Measurements from ENCODE around the gene PHF19. TPM values are rescaled to one million over a fixed set of nuclear protein-coding genes. Genes with fewer than 3 reads are reported as not detected.

PHF19 gene
- total RNA-seq, 1 donor from 2014 or later, result 10.0 TPM

DNA sequence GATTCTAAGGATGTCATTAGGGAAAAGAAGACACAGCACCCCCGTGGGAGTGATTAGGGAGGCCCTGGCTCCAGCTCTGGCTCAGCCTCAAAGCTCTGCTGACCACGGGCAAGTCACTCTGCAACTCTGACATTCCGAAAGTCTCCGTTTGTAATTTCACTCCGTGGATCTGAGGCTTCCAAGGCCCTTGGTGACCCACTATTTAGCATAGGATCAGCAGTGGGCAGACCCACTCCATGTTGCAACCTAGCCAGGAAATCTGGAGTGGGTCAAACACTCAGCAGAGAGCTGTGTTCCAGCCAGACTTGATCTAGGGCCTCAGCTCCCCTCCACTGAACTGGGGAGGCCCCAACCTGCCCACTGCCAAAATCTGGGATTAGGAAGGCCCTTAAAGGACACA lies 11.8 kb downstream of the PHF19 start:
- H3K9me3 Mint-ChIP-seq (ENCODE audit: unreplicated experiment), result no peaks in the 10 kb centered on the region
- H3K27ac Mint-ChIP-seq (ENCODE audit: unreplicated experiment), result no peak overlapping the region
- no peak for DNase-seq (ENCODE audit: low spot score)
- peaks cover 3% of the 10 kb centered on the region for H3K27me3 Mint-ChIP-seq (ENCODE audit: unreplicated experiment)
- H3K36me3 Mint-ChIP-seq (ENCODE audit: low read depth, unreplicated experiment), result peaks cover 7% of the 10 kb centered on the region
- TF ChIP-seq, protein P1, sequence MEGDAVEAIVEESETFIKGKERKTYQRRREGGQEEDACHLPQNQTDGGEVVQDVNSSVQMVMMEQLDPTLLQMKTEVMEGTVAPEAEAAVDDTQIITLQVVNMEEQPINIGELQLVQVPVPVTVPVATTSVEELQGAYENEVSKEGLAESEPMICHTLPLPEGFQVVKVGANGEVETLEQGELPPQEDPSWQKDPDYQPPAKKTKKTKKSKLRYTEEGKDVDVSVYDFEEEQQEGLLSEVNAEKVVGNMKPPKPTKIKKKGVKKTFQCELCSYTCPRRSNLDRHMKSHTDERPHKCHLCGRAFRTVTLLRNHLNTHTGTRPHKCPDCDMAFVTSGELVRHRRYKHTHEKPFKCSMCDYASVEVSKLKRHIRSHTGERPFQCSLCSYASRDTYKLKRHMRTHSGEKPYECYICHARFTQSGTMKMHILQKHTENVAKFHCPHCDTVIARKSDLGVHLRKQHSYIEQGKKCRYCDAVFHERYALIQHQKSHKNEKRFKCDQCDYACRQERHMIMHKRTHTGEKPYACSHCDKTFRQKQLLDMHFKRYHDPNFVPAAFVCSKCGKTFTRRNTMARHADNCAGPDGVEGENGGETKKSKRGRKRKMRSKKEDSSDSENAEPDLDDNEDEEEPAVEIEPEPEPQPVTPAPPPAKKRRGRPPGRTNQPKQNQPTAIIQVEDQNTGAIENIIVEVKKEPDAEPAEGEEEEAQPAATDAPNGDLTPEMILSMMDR (IDR thresholded peaks at IDR 0.05; ENCODE audit: unreplicated experiment), result no peak
- H3K4me3 Mint-ChIP-seq (ENCODE audit: unreplicated experiment), result no peak overlapping the region
- no peaks in the 10 kb centered on the region for H3K4me1 Mint-ChIP-seq (ENCODE audit: unreplicated experiment)

DNA sequence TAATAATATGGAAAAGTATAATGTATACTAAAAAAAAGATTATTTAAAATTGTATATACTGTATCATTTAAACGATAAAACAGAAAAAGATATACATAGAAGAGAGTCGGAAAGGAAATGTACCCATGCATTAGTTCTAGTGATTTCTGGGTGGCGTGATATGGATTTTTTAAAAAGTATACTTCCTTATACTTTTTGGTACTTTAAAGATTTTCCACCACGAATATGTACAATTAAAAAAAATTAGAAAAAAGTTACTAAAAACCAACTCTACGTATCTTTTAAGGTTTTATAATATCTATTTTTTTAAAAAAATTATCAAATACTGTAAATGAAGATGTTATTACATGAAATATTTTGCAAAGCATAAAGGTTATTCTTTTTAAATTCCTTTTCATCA lies 12.3 kb downstream of the PHF19 start:
- H3K27ac Mint-ChIP-seq (ENCODE audit: unreplicated experiment), result no peak overlapping the region
- DNase-seq (ENCODE audit: low spot score), result no peak
- TF ChIP-seq, protein P1 (IDR thresholded peaks at IDR 0.05; ENCODE audit: unreplicated experiment), result no peak
- peaks cover 5% of the 10 kb centered on the region for H3K27me3 Mint-ChIP-seq (ENCODE audit: unreplicated experiment)
- H3K36me3 Mint-ChIP-seq (ENCODE audit: low read depth, unreplicated experiment), result peaks cover 7% of the 10 kb centered on the region
- H3K4me3 Mint-ChIP-seq (ENCODE audit: unreplicated experiment), result no peak overlapping the region
- H3K9me3 Mint-ChIP-seq (ENCODE audit: unreplicated experiment), result no peaks in the 10 kb centered on the region
- no peaks in the 10 kb centered on the region for H3K4me1 Mint-ChIP-seq (ENCODE audit: unreplicated experiment)

DNA sequence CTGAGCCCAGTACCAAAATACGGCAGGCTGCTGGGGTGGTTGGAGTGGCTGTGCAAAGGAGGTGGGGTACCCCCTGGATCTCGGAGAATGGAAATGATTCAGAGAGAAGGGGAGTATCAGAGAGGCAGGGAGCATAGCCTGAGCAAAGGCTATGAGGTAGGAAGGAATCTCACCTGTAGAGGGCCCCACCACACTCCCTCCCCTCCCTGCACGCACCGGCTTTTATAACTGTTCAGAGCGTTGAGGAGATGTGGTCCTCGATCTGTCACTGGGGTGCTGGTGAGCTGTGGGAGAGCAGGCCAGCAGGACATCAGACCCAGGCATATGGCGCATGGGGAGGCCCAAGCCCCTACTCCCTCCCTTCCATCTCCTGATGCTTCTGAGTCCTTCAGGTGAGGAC lies 13.2 kb downstream of the PHF19 start:
- TF ChIP-seq, protein P1 (IDR thresholded peaks at IDR 0.05; ENCODE audit: unreplicated experiment), result no peak
- Mint-ChIP-seq H3K27ac (ENCODE audit: unreplicated experiment) (no peak overlapping the region), H3K9me3 (ENCODE audit: unreplicated experiment) (no peaks in the 10 kb centered on the region), H3K36me3 (ENCODE audit: low read depth, unreplicated experiment) (peaks cover 7% of the 10 kb centered on the region), H3K4me3 (ENCODE audit: unreplicated experiment) (no peak overlapping the region), H3K27me3 (ENCODE audit: unreplicated experiment) (peaks cover 5% of the 10 kb centered on the region), H3K4me1 (ENCODE audit: unreplicated experiment) (no peaks in the 10 kb centered on the region)
- DNase-seq (ENCODE audit: low spot score), result no peak

DNA sequence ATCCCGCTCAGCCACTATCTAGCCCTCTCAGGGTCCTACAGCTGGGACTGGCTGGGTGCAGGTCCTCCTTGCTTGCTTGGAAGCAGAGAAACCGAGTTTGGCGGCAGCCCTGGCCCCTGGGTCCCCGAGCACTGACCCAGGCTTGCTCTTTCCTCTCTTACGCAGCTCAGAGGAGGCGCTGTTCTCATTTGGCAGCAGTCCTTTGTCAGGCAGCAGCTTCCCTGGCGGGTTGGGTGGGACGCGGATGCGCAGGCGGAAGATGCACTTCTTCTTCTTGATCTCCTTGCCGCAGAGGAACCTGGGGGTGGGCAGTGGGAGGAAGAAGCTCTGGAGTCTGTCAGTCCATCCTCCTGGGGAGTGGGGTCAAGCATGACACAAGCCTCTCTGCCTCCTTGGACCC lies 14.5 kb downstream of the PHF19 start:
- TF ChIP-seq, protein P1 (IDR thresholded peaks at IDR 0.05; ENCODE audit: unreplicated experiment), result no peak

DNA sequence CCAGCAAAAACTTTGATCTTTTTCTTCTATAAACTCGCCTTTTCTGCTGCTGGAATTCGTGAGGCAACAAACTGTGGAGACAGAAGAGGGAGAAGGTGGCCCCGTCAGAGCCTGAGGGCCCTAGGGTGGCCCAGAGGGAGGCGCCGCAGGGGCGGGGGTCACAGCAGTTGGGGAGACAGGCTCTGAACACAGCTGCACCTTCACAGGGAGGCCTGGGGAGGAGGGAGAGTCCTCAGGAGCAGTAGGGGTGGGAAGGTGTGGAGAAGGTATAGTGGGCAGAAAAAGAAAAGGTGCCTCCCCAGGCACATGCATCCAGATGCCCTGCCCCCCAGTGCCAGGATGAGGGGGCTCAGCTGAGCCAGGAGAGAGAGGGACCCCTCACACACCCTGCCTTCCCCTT lies 15.1 kb downstream of the PHF19 start:
- Mint-ChIP-seq H3K36me3 (ENCODE audit: low read depth, unreplicated experiment) (peaks cover 7% of the 10 kb centered on the region), H3K27me3 (ENCODE audit: unreplicated experiment) (peaks cover 9% of the 10 kb centered on the region), H3K9me3 (ENCODE audit: unreplicated experiment) (no peaks in the 10 kb centered on the region), H3K4me3 (ENCODE audit: unreplicated experiment) (no peak overlapping the region), H3K4me1 (ENCODE audit: unreplicated experiment) (no peaks in the 10 kb centered on the region), H3K27ac (ENCODE audit: unreplicated experiment) (no peak overlapping the region)
- TF ChIP-seq, protein P1 (IDR thresholded peaks at IDR 0.05; ENCODE audit: unreplicated experiment), result no peak
- no peak for DNase-seq (ENCODE audit: low spot score)

More for the DNA sequence above, 14.5 kb downstream of the PHF19 start:
- no peak for DNase-seq (ENCODE audit: low spot score)
- Mint-ChIP-seq H3K4me1 (ENCODE audit: unreplicated experiment) (no peaks in the 10 kb centered on the region), H3K36me3 (ENCODE audit: low read depth, unreplicated experiment) (peaks cover 7% of the 10 kb centered on the region), H3K9me3 (ENCODE audit: unreplicated experiment) (no peaks in the 10 kb centered on the region), H3K4me3 (ENCODE audit: unreplicated experiment) (no peak overlapping the region), H3K27ac (ENCODE audit: unreplicated experiment) (no peak overlapping the region), H3K27me3 (ENCODE audit: unreplicated experiment) (peaks cover 5% of the 10 kb centered on the region)

All from endothelial cell (in vitro differentiated cells).